Glutamatergic neuron (in vitro differentiated cells): Measurements from ENCODE around the gene MEIS1. TPM values are rescaled to one million over a fixed set of nuclear protein-coding genes. Genes with fewer than 3 reads are reported as not detected.
A peak's percentile ranks its signal among the peaks of the same experiment; 100 is the strongest.

Experiments
- DNase-seq: peaks from one replicate; pipeline ENCODE4 v3.0.0; 2022
- H3K27ac Mint-ChIP-seq: one replicate; pipeline ENCODE4 v1.8.0; 2020; ENCODE audit warnings: mild to moderate bottlenecking, mixed read lengths, inconsistent platforms; ENCODE audit not compliant: unreplicated experiment
- H3K27me3 Mint-ChIP-seq: one replicate; pipeline ENCODE4 v1.8.0; 2020; ENCODE audit warnings: mild to moderate bottlenecking, moderate library complexity, mixed read lengths, inconsistent platforms; ENCODE audit not compliant: unreplicated experiment
- H3K36me3 Mint-ChIP-seq: one replicate; pipeline ENCODE4 v1.8.0; 2020; ENCODE audit warnings: mild to moderate bottlenecking, mixed read lengths, inconsistent platforms; ENCODE audit not compliant: unreplicated experiment
- H3K4me1 Mint-ChIP-seq: one replicate; pipeline ENCODE4 v1.8.0; 2020; ENCODE audit warnings: mild to moderate bottlenecking, low read depth, mixed read lengths, inconsistent platforms; ENCODE audit not compliant: unreplicated experiment
- H3K4me3 Mint-ChIP-seq: one replicate; pipeline ENCODE4 v1.8.0; 2020; ENCODE audit warnings: mild to moderate bottlenecking, mixed read lengths, inconsistent platforms; ENCODE audit not compliant: unreplicated experiment
- H3K9me3 Mint-ChIP-seq: one replicate; pipeline ENCODE4 v1.8.0; 2020; ENCODE audit warnings: mild to moderate bottlenecking, moderate library complexity, mixed read lengths, inconsistent platforms; ENCODE audit not compliant: unreplicated experiment
- CTCF ChIP-seq: fragments of 200-600 bp; sonication (generic); IDR thresholded peaks from one replicate; pipeline ENCODE4 v1.5.0; 2021; ENCODE audit not compliant: partially characterized antibody, unreplicated experiment
- total RNA-seq: library from RNA; stranded (reverse); fragmentation: NEBNext Ultra II Directional; extraction: Animal tissue kit (Norgen Biotek cat#: 25700); gene quantifications from one replicate; pipeline ENCODE4 v1.2.1, GENCODE V29; 2021; ENCODE audit not compliant: unreplicated experiment

The MEIS1 gene
- total RNA-seq, 1 donor from 2014 or later = 4.8 TPM

GRCh38 chr2:66506265-66506664 is 71.3 kb downstream of the MEIS1 start:
- H3K4me3 Mint-ChIP-seq = no peak overlapping the region
- H3K27me3 Mint-ChIP-seq = peaks cover 2% of the 10 kb centered on the region
- H3K36me3 Mint-ChIP-seq = no peaks in the 10 kb centered on the region
- H3K9me3 Mint-ChIP-seq = peaks cover 2% of the 10 kb centered on the region
- peaks cover 25% of the 10 kb centered on the region for H3K4me1 Mint-ChIP-seq
- no peak overlapping the region for H3K27ac Mint-ChIP-seq
- no peak for DNase-seq
- TF ChIP-seq CTCF = no peak

- Mint-ChIP-seq H3K4me1 (peaks cover 25% of the 10 kb centered on the region), H3K36me3 (no peaks in the 10 kb centered on the region), H3K27ac (peak overlapping the region; percentile 50), H3K27me3 (peaks cover 2% of the 10 kb centered on the region), H3K9me3 (peaks cover 2% of the 10 kb centered on the region), H3K4me3 (peak overlapping the region; percentile 75)
- DNase-seq = peak; percentile 22
- no peak for TF ChIP-seq CTCF
Measured at GRCh38 chr2:66507673-66508201, 72.8 kb downstream of the MEIS1 start.

- H3K27me3 Mint-ChIP-seq = peaks cover 2% of the 10 kb centered on the region
- peaks cover 25% of the 10 kb centered on the region for H3K4me1 Mint-ChIP-seq
- DNase-seq = peak; percentile 27
- peaks cover 2% of the 10 kb centered on the region for H3K9me3 Mint-ChIP-seq
- TF ChIP-seq CTCF = no peak
- H3K36me3 Mint-ChIP-seq = no peaks in the 10 kb centered on the region
- H3K4me3 Mint-ChIP-seq = peak overlapping the region; percentile 13
- H3K27ac Mint-ChIP-seq = peak overlapping the region; percentile 50
Measured at GRCh38 chr2:66508484-66509071, 73.7 kb downstream of the MEIS1 start.

- Mint-ChIP-seq H3K27ac (peak overlapping the region; percentile 53), H3K36me3 (no peaks in the 10 kb centered on the region), H3K9me3 (peaks cover 2% of the 10 kb centered on the region), H3K27me3 (peaks cover 2% of the 10 kb centered on the region), H3K4me3 (no peak overlapping the region), H3K4me1 (peaks cover 25% of the 10 kb centered on the region)
- no peak for DNase-seq
- TF ChIP-seq CTCF = no peak
Measured at GRCh38 chr2:66509326-66509811, 74.4 kb downstream of the MEIS1 start.

GRCh38 chr2:66512626-66513025 is 77.7 kb downstream of the MEIS1 start:
- Mint-ChIP-seq H3K4me3 (no peak overlapping the region), H3K4me1 (peaks cover 24% of the 10 kb centered on the region), H3K27ac (no peak overlapping the region), H3K27me3 (no peaks in the 10 kb centered on the region), H3K9me3 (no peaks in the 10 kb centered on the region), H3K36me3 (no peaks in the 10 kb centered on the region)
- no peak for TF ChIP-seq CTCF
- DNase-seq = no peak
